Measurements from ENCODE around the gene CLDND1.
A peak's percentile ranks its signal among the peaks of the same experiment; 100 is the strongest.

CLDND1 gene

DNA sequence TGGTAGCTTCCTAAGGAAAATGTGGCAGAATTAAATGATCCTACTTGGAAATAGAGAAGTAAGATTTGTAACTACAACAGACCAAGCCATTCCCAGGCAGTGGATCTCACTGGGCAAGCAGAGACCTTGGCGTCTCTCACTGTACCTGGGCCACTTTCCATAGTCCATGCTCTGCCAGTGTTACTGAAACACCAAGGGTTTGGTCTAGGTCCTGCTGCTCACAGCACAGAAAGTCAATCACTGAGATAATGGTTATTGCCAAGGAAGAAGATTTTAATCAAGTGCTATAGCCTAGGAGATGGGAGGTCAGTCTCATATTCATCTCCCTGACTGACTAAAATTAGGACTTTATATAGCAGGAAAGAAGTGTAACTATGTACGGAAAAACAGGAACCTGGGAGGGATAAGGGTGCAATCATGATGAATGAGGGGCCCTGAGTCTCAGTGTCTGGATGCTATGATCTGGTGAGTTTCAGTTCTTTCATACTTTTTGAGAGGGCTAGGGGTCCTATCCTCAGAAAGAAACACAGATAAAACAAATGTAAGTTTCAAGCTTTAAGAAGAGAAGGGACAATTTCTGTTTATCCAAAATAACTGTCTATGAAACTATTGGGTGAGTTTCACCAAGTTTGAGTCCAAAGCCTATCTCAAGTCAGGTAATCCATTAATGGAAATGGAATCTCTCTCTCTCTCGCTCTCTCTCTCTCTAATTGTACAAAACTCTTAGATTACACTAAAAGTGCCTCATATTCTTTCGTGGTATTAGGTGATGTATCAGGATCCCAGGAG is 29.7 kb upstream of the CLDND1 start:
- no peak for DNase-seq

DNA sequence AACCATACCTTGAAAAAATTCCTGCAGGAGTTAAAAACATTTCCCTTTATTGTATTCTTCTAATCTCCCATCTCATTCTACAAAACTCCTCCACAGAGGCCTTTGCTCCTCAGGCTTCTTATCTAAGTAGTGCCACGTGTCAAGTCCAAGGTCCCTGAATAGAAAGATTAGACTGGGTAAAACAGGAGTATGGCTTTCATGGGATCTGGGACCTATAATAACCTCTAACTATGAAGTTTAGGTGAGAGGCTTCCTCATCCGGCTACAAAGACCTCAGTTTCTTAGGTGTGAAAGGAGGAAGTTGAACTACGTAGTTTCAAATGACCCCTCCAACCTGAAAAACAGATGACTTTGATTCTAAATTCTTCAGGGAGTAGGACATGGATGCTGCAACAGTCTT is 29.1 kb upstream of the CLDND1 start:
- DNase-seq: no peak

DNA sequence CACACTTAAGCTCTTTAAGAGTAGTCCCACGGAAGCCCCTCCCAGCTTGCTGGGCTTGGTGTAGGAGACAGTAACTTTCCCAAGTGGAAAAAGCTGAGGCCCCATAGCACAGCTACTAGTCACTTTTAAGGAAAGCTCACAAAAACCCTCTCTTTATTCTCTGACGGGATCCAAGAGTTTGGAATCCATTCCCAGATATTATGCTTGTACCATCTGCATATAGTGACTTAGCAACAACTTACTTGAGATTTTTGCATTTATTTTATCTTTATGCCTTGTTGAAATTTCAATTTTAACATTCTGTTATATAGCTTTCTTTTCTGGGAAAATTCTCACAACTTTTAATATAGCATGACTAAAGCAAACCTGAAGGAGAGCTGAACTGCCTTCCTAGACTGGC is 28.5 kb upstream of the CLDND1 start:
- DNase-seq: no peak

DNA sequence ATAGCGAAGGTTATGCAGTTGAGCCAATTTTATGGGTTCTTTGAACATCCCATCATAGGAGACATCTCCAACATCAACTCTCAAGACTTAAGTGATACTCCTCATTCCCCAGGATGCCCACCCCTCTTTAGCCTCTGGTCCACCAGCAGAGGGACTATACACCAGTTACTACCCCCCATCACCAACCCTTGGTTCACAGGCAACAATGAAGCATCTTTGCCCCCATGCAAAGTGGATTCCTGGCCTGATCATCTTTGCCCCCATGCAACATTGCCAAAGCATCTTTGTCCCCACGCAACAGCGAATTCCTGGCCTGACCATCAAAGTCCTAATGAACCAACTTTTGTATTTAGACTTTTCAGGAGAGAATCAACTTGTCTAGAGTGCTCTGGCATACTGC is 28.1 kb upstream of the CLDND1 start:
- no peak for DNase-seq

DNA sequence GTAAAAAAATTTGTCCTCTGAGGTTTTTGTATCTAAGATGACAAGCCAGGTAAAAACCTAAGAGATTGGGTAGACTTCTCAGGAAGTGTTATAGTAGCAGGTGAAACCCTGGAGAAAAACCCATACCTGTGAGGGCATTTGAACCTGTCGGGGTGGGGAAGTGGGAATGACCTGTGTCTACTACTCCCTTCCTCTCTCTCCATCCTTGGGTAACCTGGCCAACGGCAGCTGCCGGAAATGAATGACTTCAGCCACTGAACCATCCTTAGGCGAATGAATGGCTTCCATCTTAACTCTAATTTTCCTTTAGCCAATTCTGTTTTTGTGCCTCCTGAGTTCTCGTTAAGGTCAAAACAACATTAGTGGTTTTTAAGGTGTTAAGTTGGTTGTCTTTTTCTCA is 25.8 kb upstream of the CLDND1 start:
- DNase-seq: no peak

DNA sequence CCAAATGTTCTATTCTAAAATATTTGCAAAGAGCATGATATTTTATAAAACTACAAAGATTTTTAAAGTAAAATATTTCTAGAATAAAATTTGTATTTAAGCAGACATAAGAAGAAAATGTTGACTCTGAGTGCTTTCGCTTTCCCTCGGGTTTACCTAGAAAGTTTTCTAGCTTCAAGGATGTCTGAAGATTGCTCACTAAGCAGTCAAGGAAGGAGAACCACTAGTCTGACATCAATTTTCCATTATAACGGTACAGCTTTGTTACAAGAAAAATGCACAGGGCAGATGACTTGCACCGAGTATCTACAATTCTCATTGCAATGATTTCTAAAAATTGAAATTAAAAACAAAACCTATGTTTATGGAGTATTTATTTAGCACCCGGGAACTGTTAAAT is 23.2 kb upstream of the CLDND1 start:
- DNase-seq: no peak

DNA sequence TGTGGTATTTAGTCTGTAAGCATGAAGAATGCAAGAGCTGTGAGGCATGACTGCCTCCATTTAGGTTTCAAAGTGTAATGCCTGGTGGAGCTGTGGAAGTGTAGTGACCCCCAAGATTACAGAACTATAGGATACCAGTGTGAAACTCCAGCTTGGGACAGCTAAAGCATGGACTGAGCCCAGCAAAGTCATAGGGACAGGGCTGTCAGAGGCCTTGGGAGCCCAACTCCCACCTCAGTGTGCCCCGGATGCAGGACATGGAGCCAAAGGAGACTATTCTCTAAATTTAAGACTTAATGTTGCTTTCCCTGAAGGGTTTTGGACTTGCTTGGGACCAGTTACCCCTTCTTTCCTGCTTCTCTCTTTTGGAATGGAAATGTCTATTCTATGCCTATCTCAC is 19.9 kb upstream of the CLDND1 start:
- DNase-seq: no peak

DNA sequence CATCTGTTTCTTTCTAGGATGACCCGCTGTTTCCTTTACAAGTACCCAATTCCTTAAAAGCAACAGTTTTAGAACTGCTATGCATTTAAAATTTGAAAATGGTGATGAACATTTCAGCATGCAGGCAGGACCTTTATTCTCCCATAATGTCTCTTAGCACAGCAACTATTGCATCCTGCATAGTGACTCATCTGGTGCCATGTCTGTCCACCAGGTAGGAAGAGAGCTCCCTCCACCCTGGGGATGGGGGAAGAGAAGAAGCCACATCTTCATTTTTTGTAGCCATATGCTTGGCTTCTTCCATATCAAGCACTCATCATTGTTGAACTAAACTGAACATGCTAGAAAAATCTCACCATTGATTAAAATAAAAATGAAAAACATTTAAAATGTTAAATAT is 19.0 kb upstream of the CLDND1 start:
- no peak for DNase-seq

DNA sequence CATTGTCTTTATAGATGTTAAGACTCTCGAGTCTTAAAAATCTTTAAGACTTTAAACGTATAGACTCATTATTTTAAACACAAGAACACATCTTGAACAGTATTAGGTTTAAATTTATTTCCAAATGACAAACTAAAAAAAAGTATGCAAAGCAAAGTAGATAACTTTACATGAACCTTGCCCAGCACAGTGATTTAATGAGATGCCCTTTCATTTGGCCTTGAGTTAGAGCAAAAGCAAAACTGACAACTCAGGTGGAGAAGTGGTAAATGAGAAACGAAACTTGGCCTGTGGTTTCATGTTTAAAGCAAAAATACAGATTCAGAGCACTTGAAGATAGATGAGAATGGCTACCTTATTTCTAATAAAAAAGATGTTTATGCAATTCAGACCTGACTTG is 17.6 kb upstream of the CLDND1 start:
- DNase-seq: no peak

DNA sequence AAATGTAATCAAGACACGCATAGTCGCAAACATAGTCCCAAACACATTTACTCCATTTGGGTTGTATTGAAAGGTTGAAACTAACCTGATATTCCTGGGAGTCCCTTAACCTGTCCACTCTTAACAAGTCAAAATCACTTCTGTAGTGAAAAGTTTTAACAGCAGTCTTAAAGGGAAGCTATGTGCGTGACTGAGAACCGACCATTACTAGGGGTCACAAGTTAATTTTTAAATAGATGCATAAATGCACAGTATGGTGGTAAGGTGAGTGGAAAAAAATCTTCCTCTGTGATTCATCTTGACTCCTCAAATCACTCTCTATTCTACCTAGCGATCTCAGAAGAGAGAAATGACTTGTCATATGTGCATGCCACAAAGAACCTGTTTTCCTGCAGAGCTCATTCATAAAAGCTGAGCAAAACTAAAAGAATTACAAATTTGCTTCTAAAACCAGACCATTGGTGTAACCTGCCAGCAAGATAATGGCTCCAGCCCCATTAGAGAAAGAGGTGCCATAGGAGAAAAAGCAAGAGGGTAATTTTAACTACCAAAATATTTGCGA is 13.8 kb upstream of the CLDND1 start:
- DNase-seq: no peak

DNA sequence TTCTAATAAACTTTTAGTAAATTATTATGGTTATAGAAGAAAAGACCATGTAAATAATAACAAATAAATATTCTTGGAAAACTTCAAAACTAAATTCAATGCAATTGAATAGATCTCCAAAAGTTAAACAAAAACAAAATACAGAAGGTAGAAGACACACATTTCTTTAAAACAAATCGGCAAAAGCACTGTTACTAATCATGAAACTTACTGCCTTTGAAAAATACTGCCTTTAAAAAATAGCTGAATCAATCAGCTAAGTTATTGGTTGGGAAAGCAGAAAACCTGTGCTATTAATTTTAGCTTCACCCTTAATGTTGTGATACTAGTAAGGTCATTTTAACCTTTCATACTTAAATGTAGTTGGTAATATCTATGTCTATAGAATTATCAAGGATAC is 12.0 kb upstream of the CLDND1 start:
- DNase-seq: no peak

DNA sequence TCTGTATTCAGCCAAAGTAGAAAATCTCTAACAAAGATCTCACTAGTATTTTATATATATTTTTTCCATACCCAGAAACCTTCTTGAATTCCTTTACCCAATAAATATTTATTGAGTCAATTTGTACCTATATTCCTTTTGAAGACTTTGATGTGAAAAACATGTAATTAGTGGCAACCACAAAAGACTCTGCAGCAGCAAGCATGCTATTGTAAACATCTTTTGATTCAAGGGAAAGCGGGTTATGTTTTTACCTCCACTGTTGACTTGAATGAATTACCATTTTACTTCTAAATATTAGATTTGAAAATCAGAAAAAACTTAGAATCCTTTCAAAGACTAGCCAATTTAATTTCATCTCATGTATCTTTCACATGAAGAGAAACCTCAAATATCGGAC is 11.5 kb upstream of the CLDND1 start:
- no peak for DNase-seq

DNA sequence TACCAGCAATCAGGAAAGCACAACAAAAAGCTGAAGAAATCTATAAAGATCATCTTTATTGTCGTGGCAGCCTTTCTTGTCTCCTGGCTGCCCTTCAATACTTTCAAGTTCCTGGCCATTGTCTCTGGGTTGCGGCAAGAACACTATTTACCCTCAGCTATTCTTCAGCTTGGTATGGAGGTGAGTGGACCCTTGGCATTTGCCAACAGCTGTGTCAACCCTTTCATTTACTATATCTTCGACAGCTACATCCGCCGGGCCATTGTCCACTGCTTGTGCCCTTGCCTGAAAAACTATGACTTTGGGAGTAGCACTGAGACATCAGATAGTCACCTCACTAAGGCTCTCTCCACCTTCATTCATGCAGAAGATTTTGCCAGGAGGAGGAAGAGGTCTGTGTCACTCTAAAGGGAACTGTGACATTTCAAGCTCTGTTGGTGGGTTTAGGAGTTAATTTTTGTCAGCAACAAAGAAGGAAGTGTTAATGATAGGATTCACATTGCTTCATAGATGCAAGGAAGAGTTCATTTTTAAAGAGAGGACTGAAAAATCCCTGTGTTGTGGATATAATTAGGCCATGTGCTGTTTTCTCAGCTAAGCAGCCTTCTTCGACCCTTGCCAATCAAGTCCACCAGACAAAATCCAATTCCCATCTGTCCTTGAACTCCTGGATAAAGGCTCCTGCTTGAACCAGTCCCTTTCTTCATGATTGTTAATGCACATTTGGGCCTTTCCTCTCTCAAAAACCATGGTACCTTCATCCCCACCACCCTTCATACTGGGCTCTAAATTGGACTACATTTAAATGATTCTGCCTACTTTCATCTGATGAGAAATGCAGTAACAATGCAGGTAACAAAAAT is 10.2 kb upstream of the CLDND1 start:
- no peak for DNase-seq

DNA sequence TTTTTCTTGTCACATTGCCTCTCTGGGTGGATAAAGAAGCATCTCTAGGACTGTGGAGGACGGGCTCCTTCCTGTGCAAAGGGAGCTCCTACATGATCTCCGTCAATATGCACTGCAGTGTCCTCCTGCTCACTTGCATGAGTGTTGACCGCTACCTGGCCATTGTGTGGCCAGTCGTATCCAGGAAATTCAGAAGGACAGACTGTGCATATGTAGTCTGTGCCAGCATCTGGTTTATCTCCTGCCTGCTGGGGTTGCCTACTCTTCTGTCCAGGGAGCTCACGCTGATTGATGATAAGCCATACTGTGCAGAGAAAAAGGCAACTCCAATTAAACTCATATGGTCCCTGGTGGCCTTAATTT is 9.6 kb upstream of the CLDND1 start:
- no peak for DNase-seq

DNA sequence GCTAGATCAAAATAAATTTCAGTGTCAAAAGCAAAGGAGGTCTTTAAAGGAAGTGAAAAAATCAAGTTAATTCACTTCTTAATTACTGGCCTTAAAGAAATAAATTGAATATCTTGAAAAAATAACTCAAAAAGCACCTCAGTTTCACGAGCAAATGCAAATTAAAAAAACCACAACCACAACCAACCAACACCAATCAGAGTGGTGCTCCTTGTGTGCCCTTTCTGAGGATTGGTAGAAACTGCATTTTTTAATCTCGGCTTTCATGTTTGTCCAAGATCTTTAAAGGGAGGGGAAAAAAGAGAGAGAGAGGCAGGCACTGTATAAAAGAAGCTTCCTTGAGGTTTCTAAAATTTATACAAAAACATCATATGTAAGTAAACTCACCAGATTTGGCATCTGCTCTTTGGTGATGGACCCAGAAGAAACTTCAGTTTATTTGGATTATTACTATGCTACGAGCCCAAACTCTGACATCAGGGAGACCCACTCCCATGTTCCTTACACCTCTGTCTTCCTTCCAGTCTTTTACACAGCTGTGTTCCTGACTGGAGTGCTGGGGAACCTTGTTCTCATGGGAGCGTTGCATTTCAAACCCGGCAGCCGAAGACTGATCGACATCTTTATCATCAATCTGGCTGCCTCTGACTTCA is 9.0 kb upstream of the CLDND1 start, which contains the start of gene GPR15:
Gene GPR15 (plus strand): TSS at position 357 of the 653 bp plus-strand sequence. CDS start 56 bp downstream, at position 413.
- DNase-seq: no peak

DNA sequence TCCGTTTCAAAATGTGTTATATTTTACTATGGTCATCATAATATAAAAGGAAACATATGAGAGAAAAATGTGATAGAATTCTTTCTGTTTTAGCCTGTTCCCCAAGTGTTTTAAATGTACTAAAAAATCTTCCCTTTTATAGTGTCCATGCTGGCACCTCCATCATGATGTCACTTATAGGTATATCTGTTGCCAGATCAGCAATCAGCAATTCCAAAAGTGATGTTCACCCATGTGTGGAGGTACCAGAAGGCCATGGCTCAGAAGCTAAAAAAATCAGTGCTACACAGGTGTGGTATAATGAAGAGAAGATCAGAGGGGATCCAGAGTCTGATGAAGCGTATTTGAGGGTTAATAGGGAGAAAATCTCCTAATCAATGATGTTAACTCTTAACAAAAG is 8.0 kb upstream of the CLDND1 start:
- DNase-seq: no peak

DNA sequence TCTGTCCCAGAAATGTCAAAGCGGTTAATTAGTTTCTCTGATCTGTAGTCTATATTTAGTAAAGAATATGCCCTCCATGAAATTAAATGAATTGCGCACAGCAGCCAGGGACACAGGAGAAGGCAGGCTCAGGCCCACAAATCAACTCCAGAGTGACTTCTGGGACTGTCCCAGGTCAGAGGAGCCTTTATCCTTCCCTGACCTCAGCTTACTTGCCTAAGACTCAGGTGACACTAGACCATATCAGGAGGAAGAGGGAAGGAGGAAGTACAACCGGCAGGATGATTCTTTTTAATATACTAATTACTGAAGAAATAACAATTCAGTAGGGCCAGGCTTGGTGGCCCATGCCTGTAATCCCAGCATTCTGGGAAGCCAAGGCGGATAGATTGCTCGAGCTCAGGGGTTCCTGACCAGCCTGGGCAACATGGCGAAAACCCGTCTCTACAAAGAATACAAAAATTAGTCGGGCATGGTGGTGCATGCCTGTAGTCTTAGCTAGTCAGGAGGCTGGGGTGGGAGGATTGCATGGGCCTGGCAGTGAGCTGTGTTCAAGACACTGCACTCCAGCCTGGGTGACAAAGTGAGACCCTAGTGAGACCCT is 7.3 kb upstream of the CLDND1 start:
- no peak for DNase-seq

DNA sequence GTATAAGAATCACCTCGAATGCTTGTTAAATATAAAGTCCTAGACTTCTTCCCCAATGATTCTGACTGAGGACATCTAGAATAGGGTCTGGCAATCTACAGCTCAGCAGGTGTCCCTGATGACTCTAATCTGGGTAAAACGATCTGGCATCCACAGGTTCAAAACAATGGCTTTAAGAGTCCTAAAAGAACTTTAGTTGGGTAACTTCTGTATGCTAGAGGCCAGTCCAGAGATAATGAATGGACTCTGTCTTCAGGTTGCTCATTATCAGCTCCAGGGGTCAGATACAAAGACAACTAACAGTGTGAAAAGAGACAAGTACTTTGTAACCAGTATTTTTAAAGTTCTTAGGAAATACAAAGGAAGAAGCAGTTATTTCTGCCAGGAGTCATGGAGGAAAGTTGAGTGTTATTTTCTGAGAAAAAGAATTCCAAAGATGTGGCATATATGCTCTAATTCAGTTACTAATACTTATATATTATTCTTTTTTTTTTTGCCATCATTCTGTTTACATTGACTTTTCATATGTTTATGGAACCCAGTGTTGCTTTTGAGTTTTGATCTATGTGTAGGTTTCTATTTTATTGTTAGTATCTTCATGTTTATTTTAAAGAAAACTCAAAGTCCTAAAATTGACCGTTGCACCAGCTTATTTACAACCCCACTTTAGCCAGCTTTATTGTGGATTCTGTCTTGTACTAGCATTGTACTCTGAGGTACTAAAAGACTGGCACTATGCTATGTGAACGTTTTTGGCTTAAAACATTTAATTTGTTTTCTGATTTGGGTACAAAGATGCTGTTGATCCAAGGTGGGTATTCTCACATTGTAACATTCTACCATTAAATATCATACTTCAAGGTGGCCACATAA is 6.0 kb upstream of the CLDND1 start:
- DNase-seq: no peak

DNA sequence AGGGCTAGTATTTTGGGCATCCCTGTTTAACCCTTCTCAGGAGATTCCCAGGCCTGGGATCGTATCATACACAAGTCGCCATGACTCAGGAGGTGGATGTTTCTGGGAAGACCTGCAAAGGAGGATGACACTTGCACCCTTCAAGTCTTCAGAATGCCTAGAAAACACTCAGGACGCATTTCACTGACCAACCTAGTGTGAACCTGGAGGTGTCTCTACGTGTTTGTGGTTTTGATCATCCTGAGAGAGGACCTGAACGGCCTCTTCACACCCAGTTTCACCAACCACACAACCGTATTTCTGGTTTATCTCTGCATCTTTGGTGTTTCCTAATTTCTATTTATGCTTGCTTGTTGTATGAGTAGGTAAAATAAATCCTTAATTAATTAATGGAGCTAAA is 2.8 kb upstream of the CLDND1 start:
- DNase-seq: no peak

DNA sequence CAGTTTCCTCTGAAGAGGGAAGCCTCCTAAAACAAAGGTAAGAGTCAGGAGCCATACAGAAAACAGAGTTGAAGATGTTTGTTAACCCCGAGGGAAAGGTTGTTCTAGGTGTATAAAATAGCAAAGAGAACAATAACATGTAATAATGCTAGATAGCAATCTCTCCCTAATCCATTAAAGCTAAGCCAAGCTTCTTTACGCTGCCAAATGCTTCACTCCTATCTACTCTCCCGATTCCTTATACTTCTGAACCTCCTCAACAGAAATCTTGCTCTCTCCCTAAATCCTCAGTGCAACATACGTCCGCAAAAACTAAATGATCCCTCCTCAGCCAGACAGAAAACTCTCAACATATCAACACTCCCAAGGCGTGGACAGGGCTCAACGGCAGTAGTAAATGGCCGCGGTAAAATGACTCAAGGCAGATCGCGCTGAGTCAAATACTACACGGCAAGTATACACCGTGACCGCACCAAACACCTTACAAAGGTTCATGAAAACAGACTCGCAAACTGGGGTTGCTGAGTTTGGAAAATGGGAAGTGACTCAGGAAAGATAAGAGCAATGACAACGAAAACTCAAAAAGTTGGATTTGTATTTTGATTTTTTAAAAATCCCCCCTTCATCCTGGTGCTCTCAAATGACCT is 682 bp downstream of the CLDND1 start:
- peak in 18 of 56 donors; percentile 8 to 61 (median 43) for DNase-seq

All from nucleus accumbens (tissue), 56 donors.